NCI-H226 (cell line): ENCODE data around the gene DISP2.

Source experiments
- DNase-seq: peaks from one replicate; pipeline ENCODE4 v3.0.0-alpha.2; 2015

Gene DISP2

GRCh38 chr15:40345225-40345866 lies 12.7 kb upstream of the DISP2 start:
- DNase-seq = no peak

- no peak for DNase-seq
These were observed 12.0 kb upstream of the DISP2 start for GRCh38 chr15:40345867-40346578.

GRCh38 chr15:40346579-40347558 lies 11.2 kb upstream of the DISP2 start:
- no peak for DNase-seq

GRCh38 chr15:40347559-40348473 lies 10.2 kb upstream of the DISP2 start:
- DNase-seq = no peak

GRCh38 chr15:40348474-40348870 lies 9.5 kb upstream of the DISP2 start:
- no peak for DNase-seq

- no peak for DNase-seq
These were observed 8.9 kb upstream of the DISP2 start for GRCh38 chr15:40349163-40349562.

GRCh38 chr15:40352281-40352901 lies 5.6 kb upstream of the DISP2 start:
- DNase-seq = no peak

- no peak for DNase-seq
These were observed 4.3 kb upstream of the DISP2 start for GRCh38 chr15:40353697-40354096.

- DNase-seq = no peak
These were observed 3.4 kb upstream of the DISP2 start for GRCh38 chr15:40354408-40355171.

- DNase-seq = no peak
These were observed 1.9 kb upstream of the DISP2 start for GRCh38 chr15:40355976-40356585.

- no peak for DNase-seq
These were observed 773 bp upstream of the DISP2 start for GRCh38 chr15:40357246-40357645.

- DNase-seq = no peak
These were observed 693 bp downstream of the DISP2 start for GRCh38 chr15:40358471-40359353.

GRCh38 chr15:40360015-40360414 lies 2.0 kb downstream of the DISP2 start:
- DNase-seq = no peak

- no peak for DNase-seq
These were observed 3.6 kb downstream of the DISP2 start for GRCh38 chr15:40361640-40362039.

GRCh38 chr15:40363611-40364010 lies 5.6 kb downstream of the DISP2 start:
- no peak for DNase-seq

GRCh38 chr15:40364251-40364650 lies 6.2 kb downstream of the DISP2 start:
- DNase-seq = no peak

- no peak for DNase-seq
These were observed 7.0 kb downstream of the DISP2 start for GRCh38 chr15:40365016-40365415.

- no peak for DNase-seq
These were observed 7.8 kb downstream of the DISP2 start for GRCh38 chr15:40365624-40366456.
